ENCODE results near the gene VSIR.

DNA sequence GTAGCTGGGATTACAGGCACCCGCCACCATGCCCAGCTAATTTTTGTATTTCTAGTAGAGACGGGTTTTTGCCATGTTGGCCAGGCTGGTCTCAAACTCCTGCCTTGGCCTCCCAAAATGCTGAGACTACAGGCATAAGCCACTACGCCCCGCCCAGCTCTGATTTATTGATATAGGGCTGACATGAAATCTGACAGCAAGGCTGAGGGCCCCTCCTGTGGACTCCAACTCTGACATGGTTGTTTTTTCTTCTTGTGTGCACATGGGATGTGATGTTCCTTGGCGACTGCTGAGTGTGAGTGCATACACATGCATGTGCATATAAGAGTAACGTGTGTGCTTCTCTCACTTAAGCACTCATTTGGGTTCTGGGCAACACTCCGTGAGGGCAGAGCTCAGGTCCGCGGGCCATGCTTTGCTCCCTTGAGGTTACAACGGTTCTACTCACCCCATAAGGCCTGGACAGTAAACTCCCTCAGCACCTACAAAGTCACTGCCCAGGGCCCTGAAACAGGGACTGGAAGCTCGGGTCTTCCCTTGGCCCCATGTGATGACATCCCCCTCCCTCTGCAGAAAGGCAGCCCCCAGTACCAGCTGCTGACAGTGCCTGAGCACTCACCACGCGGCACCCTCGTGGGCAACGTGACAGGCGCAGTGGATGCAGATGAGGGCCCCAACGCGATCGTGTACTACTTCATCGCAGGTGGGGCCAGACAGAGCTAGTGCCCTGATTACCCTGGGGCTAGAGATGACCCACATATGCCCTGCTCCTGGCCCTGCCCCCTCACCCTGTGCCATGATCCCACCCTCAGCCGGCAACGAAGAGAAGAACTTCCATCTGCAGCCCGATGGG, 33.6 kb upstream of the VSIR start:
- TF ChIP-seq, protein P1, sequence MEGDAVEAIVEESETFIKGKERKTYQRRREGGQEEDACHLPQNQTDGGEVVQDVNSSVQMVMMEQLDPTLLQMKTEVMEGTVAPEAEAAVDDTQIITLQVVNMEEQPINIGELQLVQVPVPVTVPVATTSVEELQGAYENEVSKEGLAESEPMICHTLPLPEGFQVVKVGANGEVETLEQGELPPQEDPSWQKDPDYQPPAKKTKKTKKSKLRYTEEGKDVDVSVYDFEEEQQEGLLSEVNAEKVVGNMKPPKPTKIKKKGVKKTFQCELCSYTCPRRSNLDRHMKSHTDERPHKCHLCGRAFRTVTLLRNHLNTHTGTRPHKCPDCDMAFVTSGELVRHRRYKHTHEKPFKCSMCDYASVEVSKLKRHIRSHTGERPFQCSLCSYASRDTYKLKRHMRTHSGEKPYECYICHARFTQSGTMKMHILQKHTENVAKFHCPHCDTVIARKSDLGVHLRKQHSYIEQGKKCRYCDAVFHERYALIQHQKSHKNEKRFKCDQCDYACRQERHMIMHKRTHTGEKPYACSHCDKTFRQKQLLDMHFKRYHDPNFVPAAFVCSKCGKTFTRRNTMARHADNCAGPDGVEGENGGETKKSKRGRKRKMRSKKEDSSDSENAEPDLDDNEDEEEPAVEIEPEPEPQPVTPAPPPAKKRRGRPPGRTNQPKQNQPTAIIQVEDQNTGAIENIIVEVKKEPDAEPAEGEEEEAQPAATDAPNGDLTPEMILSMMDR (IDR thresholded peaks at IDR 0.05), result no peak
- TF ChIP-seq EZH2 (IDR thresholded peaks at IDR 0.05), result no peak

All from neural progenitor cell (in vitro differentiated cells).